Measurements from ENCODE around the gene COL4A1. TPM values are rescaled to one million over a fixed set of nuclear protein-coding genes. Genes with fewer than 3 reads are reported as not detected.

COL4A1 gene
- polyA plus RNA-seq, 1 of the 3 experiments (the other 2 are of a cell fraction) = 30.3 TPM

- TF ChIP-seq TAF1 (IDR thresholded peaks at IDR 0.05; ENCODE audit: borderline replicate concordance, low read depth, low read length) (no peak), JUND (IDR thresholded peaks at IDR 0.05) (no peak), NRF1 (IDR thresholded peaks at IDR 0.05; ENCODE audit: low read depth, low read length) (no peak), RFX5 (IDR thresholded peaks at IDR 0.05; ENCODE audit: low read length) (no peak), FOXJ3 (CRISPR knock-in tag; IDR thresholded peaks at IDR 0.05) (no peak), MXI1 (IDR thresholded peaks at IDR 0.05; ENCODE audit: low read depth, low read length) (no peak), EZH2phosphoT487 (IDR thresholded peaks at IDR 0.05; ENCODE audit: borderline replicate concordance, low read depth) (no peak), CHD2 (IDR thresholded peaks at IDR 0.05; ENCODE audit: low read length, partially characterized antibody) (no peak)
Measured at GRCh38 chr13:110118106-110118505, 188.9 kb downstream of the COL4A1 start (continued).

- H3K9ac ChIP-seq = no peak overlapping the region
- no peak overlapping the region for H3K4me2 ChIP-seq
- WGBS (ENCODE audit: low lambda C conversion rate) = 86% methylated on average over 23 of the region's 23 CpGs
- no peaks in the 10 kb centered on the region for H4K20me1 ChIP-seq (ENCODE audit: insufficient read depth)
- H3K9me3 ChIP-seq = no peaks in the 10 kb centered on the region
- peak; percentile 27; the same call in 1 of the 2 replicates for TF ChIP-seq RAD21 (IDR thresholded peaks at IDR 0.05; ENCODE audit: low read length)
- TF ChIP-seq TCF12 (IDR thresholded peaks at IDR 0.05) = no peak
- TF ChIP-seq USF2 (IDR thresholded peaks at IDR 0.05; ENCODE audit: borderline replicate concordance, low read depth, low read length) = no peak
- TF ChIP-seq CTCF (IDR thresholded peaks at IDR 0.05) = peak; percentile 60
- no peak for TF ChIP-seq POLR2AphosphoS5 (IDR thresholded peaks at IDR 0.05; ENCODE audit: low read depth, low read length)
- no peaks in the 10 kb centered on the region for H3K79me2 ChIP-seq (ENCODE audit: insufficient read depth)
- peaks cover 0 to 11% of the 10 kb centered on the region in 2 experiments; a peak in 2 of 4 replicates for H3K4me1 ChIP-seq (ENCODE audit: control insufficient read depth in 1 of 2, insufficient read depth in 2 of 2, low read depth in 1 of 2, low read length in 1 of 2)
- no peaks in the 10 kb centered on the region for H3K27me3 ChIP-seq (ENCODE audit: insufficient read depth)
- no peak overlapping the region for H3K27ac ChIP-seq (ENCODE audit: low read depth in 2 of 2, low read length in 1 of 2)
- no peak overlapping the region; a peak in 1 of 4 replicates for H3K4me3 ChIP-seq (ENCODE audit: low read depth in 2 of 2, low read length in 1 of 2)
- DNase-seq = peak; percentile 65
- no peaks in the 10 kb centered on the region for H3F3A ChIP-seq (replicated peaks; ENCODE audit: insufficient read depth)
- ChIA-PET POLR2A (no interaction called here), CTCF (interaction anchor here (0.7 to 1.7 kb wide), 3 partner anchors 9 to 1200 kb away, joined by 3 to 4 read pairs (median 3); no protein-coding TSS in a partner anchor)
- H3K36me3 ChIP-seq (replicated peaks in 1 of 2; ENCODE audit: control insufficient read depth in 1 of 2, insufficient read depth in 2 of 2, low read length in 1 of 2) = no peaks in the 10 kb centered on the region
- no peak overlapping the region for H2AFZ ChIP-seq (ENCODE audit: low read depth)
- H3K9me2 ChIP-seq = no peaks in the 10 kb centered on the region
Measured at GRCh38 chr13:110116072-110116487, 190.9 kb downstream of the COL4A1 start.

- no peaks in the 10 kb centered on the region for H3K9me2 ChIP-seq
- peaks cover 0 to 11% of the 10 kb centered on the region in 2 experiments; a peak in 2 of 4 replicates for H3K4me1 ChIP-seq (ENCODE audit: control insufficient read depth in 1 of 2, insufficient read depth in 2 of 2, low read depth in 1 of 2, low read length in 1 of 2)
- no peaks in the 10 kb centered on the region for H3F3A ChIP-seq (replicated peaks; ENCODE audit: insufficient read depth)
- no peaks in the 10 kb centered on the region for H3K9me3 ChIP-seq
- H3K4me3 ChIP-seq (ENCODE audit: low read depth in 2 of 2, low read length in 1 of 2) = no peak overlapping the region
- no peak for DNase-seq
- ChIA-PET POLR2A (no interaction called here), CTCF (interaction anchor here (1.7 kb wide), 1 partner anchor 1200 kb away, joined by 4 read pairs; no protein-coding TSS in a partner anchor)
- no peak overlapping the region for H3K27ac ChIP-seq (ENCODE audit: low read depth in 2 of 2, low read length in 1 of 2)
- H2AFZ ChIP-seq (ENCODE audit: low read depth) = no peak overlapping the region
- H3K79me2 ChIP-seq (ENCODE audit: insufficient read depth) = no peaks in the 10 kb centered on the region
- no peaks in the 10 kb centered on the region for H3K36me3 ChIP-seq (replicated peaks in 1 of 2; ENCODE audit: control insufficient read depth in 1 of 2, insufficient read depth in 2 of 2, low read length in 1 of 2)
- H3K4me2 ChIP-seq = no peak overlapping the region
- no peak overlapping the region for H3K9ac ChIP-seq
- H4K20me1 ChIP-seq (ENCODE audit: insufficient read depth) = no peaks in the 10 kb centered on the region
- 87% methylated on average over 5 of the region's 5 CpGs for WGBS (ENCODE audit: low lambda C conversion rate)
- no peaks in the 10 kb centered on the region for H3K27me3 ChIP-seq (ENCODE audit: insufficient read depth)
- TF ChIP-seq CHD2 (IDR thresholded peaks at IDR 0.05; ENCODE audit: low read length, partially characterized antibody) (no peak), NFIC (IDR thresholded peaks at IDR 0.05; ENCODE audit: borderline replicate concordance) (no peak), CTCF (IDR thresholded peaks at IDR 0.05) (no peak), SMC3 (IDR thresholded peaks at IDR 0.05; ENCODE audit: low read depth, low read length) (no peak), USF1 (IDR thresholded peaks at IDR 0.05; ENCODE audit: borderline replicate concordance, low read depth) (no peak), MEF2A (IDR thresholded peaks at IDR 0.05; ENCODE audit: borderline replicate concordance, low read depth) (no peak), GATA2 (CRISPR knock-in tag; IDR thresholded peaks at IDR 0.05) (no peak), MXI1 (IDR thresholded peaks at IDR 0.05; ENCODE audit: low read depth, low read length) (no peak), USF2 (IDR thresholded peaks at IDR 0.05; ENCODE audit: borderline replicate concordance, low read depth, low read length) (no peak), EP300 (IDR thresholded peaks at IDR 0.05; ENCODE audit: borderline replicate concordance in 1 of 2, low read depth in 1 of 2, low read length in 1 of 2) (no peak), YY1 (IDR thresholded peaks at IDR 0.05; ENCODE audit: low read depth) (no peak)
Measured at GRCh38 chr13:110115591-110115990, 191.4 kb downstream of the COL4A1 start.
